Small intestine (tissue), 7 donors: Measurements from ENCODE around the gene TENT4B. TPM values are rescaled to one million over a fixed set of nuclear protein-coding genes. Genes with fewer than 3 reads are reported as not detected.

Experiments used
- DNase-seq, 2 donors: peaks; one replicate each; pipeline versions ENCODE4 v3.0.0 to v3.0.0-alpha.2; 2013
- FAIRE-seq: peaks from 2 replicates; lab custom pipeline; 2012; peaks lifted over from hg19 to GRCh38; lab: Jason Lieb, UNC
- H3K27ac ChIP-seq, 3 donors: one replicate each; pipeline ENCODE4 v1.5.1; 2013; ENCODE audit warnings: low read length in 2 of 3, mild to moderate bottlenecking in 2 of 3, control low read depth in 1 of 3, inconsistent platforms in 1 of 3, low read depth in 1 of 3, moderate library complexity in 1 of 3
- H3K27me3 ChIP-seq, 3 donors: one replicate each; pipeline ENCODE4 v1.6.1; 2013; ENCODE audit warnings: low read length in 3 of 3, inconsistent platforms in 1 of 3; ENCODE audit not compliant: control insufficient read depth in 3 of 3, insufficient read depth in 3 of 3
- H3K36me3 ChIP-seq, 3 donors: one replicate each; pipeline ENCODE4 v1.6.1; 2013; ENCODE audit warnings: low read length in 3 of 3, inconsistent platforms in 1 of 3, low read depth in 1 of 3, mild to moderate bottlenecking in 1 of 3, moderate library complexity in 1 of 3; ENCODE audit not compliant: control insufficient read depth in 3 of 3, insufficient read depth in 2 of 3
- H3K4me1 ChIP-seq, 3 donors: one replicate each; pipeline ENCODE4 v1.6.1; 2013; ENCODE audit warnings: low read length in 2 of 3, inconsistent platforms in 1 of 3, low read depth in 1 of 3, mild to moderate bottlenecking in 1 of 3, moderate library complexity in 1 of 3; ENCODE audit not compliant: control insufficient read depth in 3 of 3, insufficient read depth in 2 of 3
- H3K4me3 ChIP-seq, 3 donors: one replicate each; pipeline ENCODE4 v1.5.1; 2013; ENCODE audit warnings: low read length in 3 of 3, control low read depth in 1 of 3, inconsistent platforms in 1 of 3, low read depth in 1 of 3, mild to moderate bottlenecking in 1 of 3, moderate library complexity in 1 of 3
- H3K9me3 ChIP-seq, 2 donors: one replicate each; pipeline ENCODE4 v1.6.1; 2013; ENCODE audit warnings: low read depth in 1 of 2, low read length in 1 of 2; ENCODE audit not compliant: control insufficient read depth in 2 of 2, insufficient read depth in 1 of 2
- WGBS, 3 donors: extraction: QIAGEN DNeasy Blood & Tissue Kit; methylation state at CpG; one replicate each; pipeline ENCODE4 v1.1.7; 2013; 5-methylcytosine and 5-hydroxymethylcytosine counted together
- polyA plus RNA-seq, 4 donors: library from polyadenylated mRNA; stranded (reverse) in 3 of 4; unstranded in 1 of 4; fragments of 200-250 nt in 3 of 4; fragments of 120-200 nt in 1 of 4; gene quantifications; one replicate each; pipeline versions ENCODE4 v1.2.1 to v1.2.3, GENCODE V29; 2013
- donor health status: healthy with polysubstance abuse.
- donor health status: control.
- donor health status: control.
- donor health status: Bipolar disorder and iron deficiency.
- donor health status: healthy.

TENT4B gene
- polyA plus RNA-seq, 4 donors, result 5.1 to 19.4 (median 7.4) TPM

GRCh38 chr16:50266337-50267091 lies 113.4 kb downstream of the TENT4B start, which contains the start of gene ADCY7:
TSS of gene ADCY7 (plus strand) at chr16:50266551. CDS start at chr16:50288180, 21,629 bp downstream.
- WGBS, 3 donors, result 12 to 20% (median 16%) methylated on average over 25 of the region's 25 CpGs
- no peaks in the 10 kb centered on the region for H3K36me3 ChIP-seq
- H3K4me3 ChIP-seq, result peak within 1 kb of the TSS; percentile 20 to 52 (median 28)
- peaks cover 0 to 26% (median 0%) of the 10 kb centered on the region in 3 donors for H3K4me1 ChIP-seq
- DNase-seq (peak; percentile 81 to 86), FAIRE-seq (no peak)
- no peaks in the 10 kb centered on the region for H3K9me3 ChIP-seq
- peak within 1 kb of the TSS in 2 of 3 donors; percentile 28 to 58 for H3K27ac ChIP-seq
- no peaks in the 10 kb centered on the region for H3K27me3 ChIP-seq

DNA sequence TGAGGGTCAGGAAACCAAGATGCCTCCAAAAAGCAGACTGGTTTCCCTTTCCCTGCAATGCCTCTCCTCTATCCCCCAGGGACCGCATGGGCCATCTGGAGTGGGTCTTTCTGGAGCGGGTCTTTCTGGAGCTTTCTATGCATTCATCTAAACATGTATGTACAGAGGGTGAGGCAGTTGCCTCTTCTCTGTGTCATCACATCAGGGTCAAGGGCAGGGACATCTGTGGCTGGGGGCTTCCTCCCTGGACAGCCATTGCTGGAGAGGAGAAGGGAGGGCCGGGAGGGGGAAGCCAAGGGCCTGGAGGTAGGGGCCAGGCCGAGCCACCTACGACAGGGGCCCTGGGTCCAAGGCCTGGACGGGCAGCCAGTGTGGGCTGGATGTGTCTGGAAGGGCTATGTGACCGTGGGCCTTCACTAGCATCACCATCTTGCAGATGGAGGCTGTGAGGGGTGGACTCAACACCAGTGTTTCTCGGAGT lies 114.1 kb downstream of the TENT4B start:
- peak overlapping the region in 2 of 3 donors; percentile 20 to 52 for H3K4me3 ChIP-seq
- peak overlapping the region in 1 of 3 donors; percentile 58 for H3K27ac ChIP-seq
- H3K4me1 ChIP-seq, result peaks cover 0 to 26% (median 0%) of the 10 kb centered on the region in 3 donors
- H3K27me3 ChIP-seq, result no peaks in the 10 kb centered on the region
- DNase-seq (no peak), FAIRE-seq (no peak)
- H3K36me3 ChIP-seq, result no peaks in the 10 kb centered on the region
- H3K9me3 ChIP-seq, result no peaks in the 10 kb centered on the region
- WGBS, 3 donors, result 68 to 85% (median 79%) methylated on average over 8 of the region's 8 CpGs

DNA sequence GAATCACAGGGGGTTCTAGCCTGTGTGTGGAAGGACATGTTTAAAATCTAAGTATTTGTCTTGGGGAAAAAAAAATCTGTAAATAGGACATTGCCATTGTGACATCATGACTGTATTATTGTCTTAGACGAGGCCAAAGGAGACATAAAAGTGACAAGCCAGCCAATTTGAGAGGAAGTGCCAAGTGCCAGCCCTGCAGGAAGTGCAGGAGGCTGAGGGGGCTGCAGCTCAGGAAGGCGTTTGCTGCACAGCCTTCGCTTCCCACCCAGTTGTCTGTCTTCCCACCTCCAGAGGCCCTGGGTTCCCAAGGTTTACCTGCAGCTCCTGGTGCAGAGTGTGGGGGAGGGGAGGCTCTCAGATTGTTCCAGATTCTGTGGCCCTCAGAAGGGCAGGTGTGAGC lies 114.5 kb downstream of the TENT4B start:
- no peak for FAIRE-seq
- Histone ChIP-seq H3K9me3 (no peaks in the 10 kb centered on the region), H3K4me1 (peaks cover 0 to 26% (median 0%) of the 10 kb centered on the region in 3 donors), H3K4me3 (peak overlapping the region in 1 of 3 donors; percentile 52), H3K27me3 (no peaks in the 10 kb centered on the region), H3K36me3 (no peaks in the 10 kb centered on the region), H3K27ac (no peak overlapping the region)
- no peak for DNase-seq
- 43 to 65% (median 55%) methylated on average over 3 of the region's 3 CpGs for WGBS, 3 donors

DNA sequence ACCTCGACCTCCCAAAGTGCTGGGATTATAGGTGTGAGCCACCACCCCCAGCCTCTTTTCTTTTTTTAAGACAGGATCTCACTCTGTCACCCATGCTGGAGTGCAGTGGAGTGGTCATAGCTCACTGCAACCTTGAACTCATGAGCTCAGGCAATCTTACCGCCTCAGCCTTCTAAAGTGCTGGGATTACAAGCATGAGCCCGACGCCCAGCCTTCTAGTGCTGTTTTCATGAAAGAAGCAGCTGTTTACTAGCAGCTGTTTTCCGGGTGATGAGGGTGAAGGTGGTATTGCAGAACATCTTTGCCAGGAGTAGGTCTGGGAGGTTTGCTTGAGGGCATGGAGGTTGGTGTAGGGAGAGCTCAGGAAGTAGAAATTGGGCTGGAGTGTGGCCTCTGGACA lies 115.2 kb downstream of the TENT4B start:
- FAIRE-seq, result no peak
- 48 to 73% (median 69%) methylated on average over 5 of the region's 5 CpGs for WGBS, 3 donors
- no peak overlapping the region for H3K27ac ChIP-seq
- H3K27me3 ChIP-seq, result no peaks in the 10 kb centered on the region
- H3K4me1 ChIP-seq, result peaks cover 0 to 23% (median 0%) of the 10 kb centered on the region in 3 donors
- no peaks in the 10 kb centered on the region for H3K9me3 ChIP-seq
- H3K36me3 ChIP-seq, result no peaks in the 10 kb centered on the region
- H3K4me3 ChIP-seq, result no peak overlapping the region
- DNase-seq, result no peak

DNA sequence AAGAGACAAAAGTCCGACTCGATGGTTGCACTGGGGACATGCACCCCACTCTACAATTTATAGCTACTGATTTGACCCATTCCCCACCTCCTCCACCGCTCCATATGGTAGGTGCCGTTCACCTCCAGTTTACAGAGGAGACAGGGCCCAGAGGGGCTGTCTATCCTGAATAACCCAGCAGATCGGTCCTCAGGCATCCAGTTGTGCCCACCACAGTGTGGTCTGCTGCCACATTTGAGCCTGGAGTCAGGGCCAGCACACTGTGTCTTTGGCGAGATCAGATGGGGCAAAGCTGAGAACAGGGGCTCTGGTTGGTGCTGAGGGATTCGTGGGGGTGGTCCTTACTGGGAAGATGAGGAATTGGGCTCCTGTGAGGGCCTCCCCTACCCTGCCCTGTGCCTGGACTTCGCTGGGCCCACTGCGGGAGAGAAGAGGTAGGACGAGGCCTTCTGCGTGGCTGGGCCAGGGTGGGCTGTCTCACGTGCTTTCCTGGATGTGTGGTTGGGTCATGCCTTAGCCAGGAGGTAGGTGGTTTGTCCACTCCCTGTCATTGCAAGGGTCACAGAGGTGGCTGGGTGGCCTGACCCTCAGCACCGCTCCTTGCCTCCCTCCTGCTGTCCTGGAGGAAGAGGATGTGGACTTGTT lies 116.1 kb downstream of the TENT4B start:
- H3K4me3 ChIP-seq, result no peak overlapping the region
- no peaks in the 10 kb centered on the region for H3K27me3 ChIP-seq
- no peaks in the 10 kb centered on the region for H3K9me3 ChIP-seq
- WGBS, 3 donors, result 95 to 96% (median 96%) methylated on average over 13 of the region's 13 CpGs
- FAIRE-seq, result no peak
- H3K4me1 ChIP-seq, result peaks cover 0 to 18% (median 0%) of the 10 kb centered on the region in 3 donors
- no peak overlapping the region for H3K27ac ChIP-seq
- no peak for DNase-seq
- no peaks in the 10 kb centered on the region for H3K36me3 ChIP-seq

DNA sequence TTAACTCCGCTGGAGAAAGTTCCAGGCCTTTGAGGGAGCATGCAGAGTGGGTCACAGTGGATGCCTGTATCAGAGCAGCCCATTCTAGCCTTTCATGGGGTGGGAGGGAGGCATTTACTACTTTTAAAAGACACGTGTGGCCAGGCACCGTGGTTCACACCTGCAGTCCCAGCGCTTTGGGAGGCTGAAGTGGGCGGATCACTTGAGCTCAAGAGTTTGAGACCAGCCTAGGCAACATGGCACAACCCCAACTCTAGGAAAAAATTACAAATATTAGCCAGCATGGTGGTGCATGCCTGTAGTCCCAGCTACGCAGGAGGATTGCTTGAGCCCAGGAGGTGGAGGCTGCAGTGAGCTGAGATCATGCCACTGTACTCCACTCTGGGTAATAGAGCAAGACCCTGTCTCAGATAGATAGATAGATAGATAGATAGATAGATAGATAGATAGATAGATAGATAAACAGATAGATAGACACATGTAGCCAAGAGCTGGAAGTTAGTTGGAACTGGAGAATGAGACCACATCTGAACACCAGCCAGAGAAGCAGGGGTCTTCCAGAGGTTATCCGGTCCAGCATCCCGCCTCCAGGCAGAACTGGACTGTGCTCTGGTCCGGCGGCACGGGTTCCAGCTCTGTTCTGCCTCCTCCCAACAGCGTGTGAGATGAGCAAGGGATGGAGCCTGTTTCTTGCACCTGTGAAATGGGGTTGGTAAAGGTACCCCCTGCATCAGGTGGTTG lies 116.8 kb downstream of the TENT4B start:
- DNase-seq (no peak), FAIRE-seq (no peak)
- H3K4me1 ChIP-seq, result peaks cover 0 to 18% (median 0%) of the 10 kb centered on the region in 3 donors
- 79 to 89% (median 81%) methylated on average over 12 of the region's 12 CpGs for WGBS, 3 donors
- no peaks in the 10 kb centered on the region for H3K27me3 ChIP-seq
- no peaks in the 10 kb centered on the region for H3K9me3 ChIP-seq
- no peak overlapping the region for H3K27ac ChIP-seq
- no peaks in the 10 kb centered on the region for H3K36me3 ChIP-seq
- no peak overlapping the region for H3K4me3 ChIP-seq

- Histone ChIP-seq H3K36me3 (no peaks in the 10 kb centered on the region), H3K27me3 (no peaks in the 10 kb centered on the region), H3K4me3 (no peak overlapping the region), H3K27ac (no peak overlapping the region), H3K4me1 (peaks cover 0 to 15% (median 0%) of the 10 kb centered on the region in 3 donors), H3K9me3 (no peaks in the 10 kb centered on the region)
- WGBS, 3 donors, result 91 to 95% (median 94%) methylated on average over 13 of the region's 13 CpGs
- DNase-seq, result no peak
- FAIRE-seq, result no peak
Measured at GRCh38 chr16:50270510-50271147, 117.5 kb downstream of the TENT4B start.
